WI38 (cell line): Measurements from ENCODE around the gene KRT80.

Source experiments
- H3K4me3 ChIP-seq: 2 replicates; pipeline ENCODE4 v1.5.1; 2011; ENCODE audit warnings: low read depth, mild to moderate bottlenecking, control low read depth, low read length
- TF ChIP-seq, protein P1 (sequence below): IDR thresholded peaks from 2 replicates; pipeline ENCODE4 v1.5.1; 2012; ENCODE audit warnings: low read depth, mild to moderate bottlenecking, control low read depth, low read length

Gene KRT80

DNA sequence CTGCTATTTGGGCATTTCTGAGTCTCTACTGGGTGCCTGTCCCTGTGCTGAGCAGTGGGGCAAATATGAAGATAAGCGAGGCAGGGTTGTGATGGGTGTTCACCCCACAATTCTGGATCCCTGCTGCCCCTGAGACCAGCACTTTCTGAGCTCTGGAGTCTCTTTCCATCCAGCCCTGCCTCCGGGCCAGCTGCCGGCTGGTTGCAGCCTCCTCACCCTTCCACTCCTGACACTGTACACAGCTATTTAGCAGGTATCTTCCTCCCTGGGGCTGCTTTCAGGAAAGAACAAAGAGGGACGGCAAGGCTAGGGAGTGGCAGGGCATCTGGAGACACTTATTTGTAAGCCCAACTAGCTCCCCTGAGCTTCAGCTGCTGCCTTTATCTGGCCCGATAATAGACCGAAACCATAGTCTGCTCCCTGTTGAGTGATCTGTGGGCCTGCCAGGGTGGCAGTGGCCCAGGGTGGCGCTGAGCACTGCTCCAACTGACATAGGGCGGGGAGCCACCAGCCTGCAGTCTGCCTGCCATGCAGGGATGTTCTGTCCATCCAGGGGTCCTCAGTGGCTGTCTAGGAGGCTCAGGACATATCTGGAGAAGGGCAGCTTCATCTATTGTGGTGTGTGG is 7.6 kb upstream of the KRT80 start:
- no peak overlapping the region for H3K4me3 ChIP-seq
- TF ChIP-seq, protein P1, sequence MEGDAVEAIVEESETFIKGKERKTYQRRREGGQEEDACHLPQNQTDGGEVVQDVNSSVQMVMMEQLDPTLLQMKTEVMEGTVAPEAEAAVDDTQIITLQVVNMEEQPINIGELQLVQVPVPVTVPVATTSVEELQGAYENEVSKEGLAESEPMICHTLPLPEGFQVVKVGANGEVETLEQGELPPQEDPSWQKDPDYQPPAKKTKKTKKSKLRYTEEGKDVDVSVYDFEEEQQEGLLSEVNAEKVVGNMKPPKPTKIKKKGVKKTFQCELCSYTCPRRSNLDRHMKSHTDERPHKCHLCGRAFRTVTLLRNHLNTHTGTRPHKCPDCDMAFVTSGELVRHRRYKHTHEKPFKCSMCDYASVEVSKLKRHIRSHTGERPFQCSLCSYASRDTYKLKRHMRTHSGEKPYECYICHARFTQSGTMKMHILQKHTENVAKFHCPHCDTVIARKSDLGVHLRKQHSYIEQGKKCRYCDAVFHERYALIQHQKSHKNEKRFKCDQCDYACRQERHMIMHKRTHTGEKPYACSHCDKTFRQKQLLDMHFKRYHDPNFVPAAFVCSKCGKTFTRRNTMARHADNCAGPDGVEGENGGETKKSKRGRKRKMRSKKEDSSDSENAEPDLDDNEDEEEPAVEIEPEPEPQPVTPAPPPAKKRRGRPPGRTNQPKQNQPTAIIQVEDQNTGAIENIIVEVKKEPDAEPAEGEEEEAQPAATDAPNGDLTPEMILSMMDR: no peak

DNA sequence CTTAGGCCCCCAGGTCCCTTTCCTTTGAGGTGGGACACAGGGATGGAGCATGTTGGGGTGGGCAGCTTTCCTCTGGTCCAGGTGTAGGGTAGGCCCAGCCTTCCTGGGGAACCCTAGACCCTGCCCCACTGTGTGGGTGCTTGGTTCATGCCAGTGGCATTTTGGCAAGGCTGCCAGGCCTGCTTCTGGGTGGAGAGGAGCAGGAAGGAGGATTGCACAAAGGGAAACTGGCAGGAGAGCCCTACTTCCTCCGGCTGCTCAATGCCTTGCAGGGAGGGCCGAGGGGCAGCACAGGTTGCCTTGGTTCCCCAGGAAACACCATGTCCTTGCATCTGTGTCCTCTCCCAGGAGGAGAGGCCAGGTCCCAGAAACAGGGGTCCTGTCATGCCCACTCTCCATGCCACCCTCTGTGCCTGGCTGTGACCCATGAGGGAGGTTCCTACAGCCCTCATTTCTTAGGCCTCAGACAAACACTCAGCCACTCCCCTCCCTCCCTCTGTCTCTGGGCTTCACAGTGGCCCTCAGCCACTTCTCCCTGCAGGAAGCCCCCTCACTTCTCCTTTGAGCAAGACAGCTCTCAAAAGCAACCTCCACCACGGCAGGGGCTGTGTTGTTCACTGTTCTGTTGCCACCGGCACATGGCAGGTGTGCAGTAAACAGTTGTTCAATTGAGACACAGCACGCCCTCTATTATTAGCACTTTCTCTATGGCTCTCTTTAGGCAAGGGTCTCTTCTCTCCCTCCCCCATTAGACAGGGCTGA is 6.8 kb upstream of the KRT80 start:
- TF ChIP-seq, protein P1: no peak
- no peak overlapping the region for H3K4me3 ChIP-seq

DNA sequence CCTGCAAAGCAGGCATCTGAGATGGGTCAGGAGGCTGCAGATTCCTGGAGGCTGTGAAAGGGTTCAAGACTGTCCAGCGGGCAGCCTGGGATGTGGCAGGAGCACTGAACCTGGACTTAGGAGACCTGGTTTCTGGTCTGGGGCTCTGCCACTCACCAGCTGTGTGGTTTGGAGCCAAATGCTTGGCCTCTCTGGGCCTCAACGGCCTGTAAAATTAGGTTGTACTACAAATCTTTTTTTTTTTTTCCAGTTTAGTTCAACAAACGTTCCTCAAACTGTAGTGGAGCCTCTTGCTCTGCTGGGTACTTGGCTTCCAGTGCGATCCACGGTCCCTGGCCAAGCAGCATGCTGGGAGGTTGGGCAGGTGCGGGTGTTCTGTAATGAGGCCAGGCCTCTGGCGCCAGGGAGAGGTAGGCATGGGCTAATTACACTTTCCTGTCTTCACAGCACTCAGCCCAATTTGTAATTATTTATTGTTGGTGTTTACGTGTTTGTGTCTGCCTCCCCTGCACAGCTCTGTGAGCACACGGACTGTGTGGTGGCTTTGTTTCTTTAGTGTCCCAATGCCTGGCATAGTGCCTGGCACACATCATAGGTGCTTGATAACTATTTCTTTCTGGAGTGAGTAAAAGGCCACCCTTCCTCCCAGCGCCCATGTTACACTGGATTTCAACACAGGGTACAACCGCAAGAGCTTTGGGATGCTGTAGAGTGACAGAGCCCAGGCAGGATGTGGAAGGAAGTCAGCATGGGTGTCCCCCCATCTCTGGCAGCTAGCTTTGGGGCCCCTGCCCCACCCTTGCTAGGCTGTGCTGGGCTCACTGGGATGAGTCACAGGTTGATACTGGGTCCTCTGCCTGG is 5.8 kb upstream of the KRT80 start:
- TF ChIP-seq, protein P1: no peak
- no peak overlapping the region for H3K4me3 ChIP-seq

DNA sequence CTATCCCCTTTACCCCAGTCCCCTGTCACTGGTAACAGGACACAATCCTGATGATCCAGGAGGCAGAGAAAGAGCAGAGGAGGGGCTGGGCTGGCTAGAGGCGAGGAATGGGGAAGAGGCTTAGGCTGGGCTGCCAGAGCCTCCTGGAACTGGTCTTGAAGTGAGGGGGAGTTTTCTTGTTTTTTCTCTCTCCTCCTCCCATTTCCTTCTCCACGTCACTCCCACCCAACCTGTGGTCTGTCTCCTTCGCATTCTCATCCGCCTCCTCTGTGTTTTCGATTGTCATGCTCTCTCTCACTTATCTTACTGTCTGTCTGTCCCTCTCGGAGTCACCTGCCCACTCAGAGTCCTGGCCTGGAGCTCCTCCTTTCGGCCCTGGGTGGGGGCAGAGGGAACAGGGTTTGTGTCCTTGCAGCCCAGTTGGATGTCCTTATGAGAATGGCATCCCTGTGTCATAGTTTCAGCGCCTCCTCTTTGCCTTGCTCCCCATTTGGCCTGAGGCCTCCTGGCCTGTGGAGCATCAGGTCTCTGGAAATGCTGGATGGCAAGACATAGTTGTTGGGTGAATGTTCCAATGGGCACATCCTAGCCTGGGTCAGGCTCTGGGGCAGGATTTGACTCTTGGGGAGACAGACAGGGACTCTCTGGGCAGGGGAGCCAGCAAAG is 3.4 kb upstream of the KRT80 start:
- no peak overlapping the region for H3K4me3 ChIP-seq
- TF ChIP-seq, protein P1: no peak

DNA sequence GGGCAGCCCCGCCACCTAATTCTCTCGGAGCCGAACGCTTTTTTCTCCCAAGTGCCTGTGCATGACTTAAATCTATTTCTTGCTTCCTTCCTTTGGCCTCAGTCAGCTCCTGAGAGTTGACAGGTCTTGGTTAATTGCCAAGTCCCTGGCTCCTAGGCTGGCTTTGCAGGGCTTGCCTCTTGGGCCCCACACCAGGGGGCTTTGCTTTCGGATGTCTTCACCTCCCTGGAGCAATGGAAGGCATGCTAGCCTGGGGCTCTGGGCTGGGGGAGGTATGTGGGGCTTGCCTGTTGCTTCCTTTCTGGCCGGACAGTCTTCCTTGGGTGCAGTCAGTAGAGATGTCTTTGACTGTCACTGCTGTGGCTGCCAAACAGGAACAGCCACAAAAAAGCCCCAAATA is 2.2 kb upstream of the KRT80 start:
- TF ChIP-seq, protein P1: no peak
- no peak overlapping the region for H3K4me3 ChIP-seq

DNA sequence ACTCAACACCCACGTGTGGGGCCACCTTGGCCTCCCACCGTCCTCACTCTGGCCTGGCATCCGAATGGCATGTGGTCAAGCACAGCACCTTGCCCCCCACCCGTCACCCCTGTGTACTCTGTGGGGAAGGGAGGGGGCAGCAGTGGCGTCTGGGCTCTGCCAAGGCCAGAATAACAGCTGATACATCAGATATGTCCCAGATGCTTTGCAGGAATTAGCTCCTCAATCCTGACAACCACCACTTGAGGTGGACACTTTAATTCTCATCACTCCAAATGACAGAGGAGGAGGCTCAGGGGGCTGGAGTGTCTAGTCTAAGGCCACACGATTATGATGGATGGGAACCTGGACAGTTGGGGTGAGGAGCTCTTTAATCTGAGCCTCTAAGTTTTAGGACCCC is 1.7 kb upstream of the KRT80 start:
- H3K4me3 ChIP-seq: no peak overlapping the region
- TF ChIP-seq, protein P1: no peak
